Ascending aorta (tissue), 2 donors: ENCODE data around the gene KRT73. TPM values are rescaled to one million over a fixed set of nuclear protein-coding genes. Genes with fewer than 3 reads are reported as not detected.
"Not testable (repeated sequence)": the region's sequence is repeated elsewhere in the genome, so short reads cannot be mapped to it uniquely, and the experiment has no call there.

ENCODE experiments used
- DNase-seq, 2 donors: peaks; one replicate each; pipeline ENCODE4 v3.0.0-alpha.2; 2019; ENCODE audit warnings: low spot score in 2 of 2
- H3K27ac ChIP-seq, 2 donors: fragments of 200-600 bp; sonication (generic); one replicate each; pipeline ENCODE4 v1.5.1; 2016 to 2017; ENCODE audit warnings: mild to moderate bottlenecking in 1 of 2
- H3K27me3 ChIP-seq: fragments of 200-600 bp; sonication (generic); one replicate; pipeline ENCODE4 v1.5.1; 2017
- H3K36me3 ChIP-seq, 2 donors: fragments of 200-600 bp; sonication (generic); one replicate each; pipeline ENCODE4 v1.5.1; 2016
- H3K4me1 ChIP-seq, 2 donors: fragments of 200-600 bp; sonication (generic); one replicate each; pipeline ENCODE4 v1.5.1; 2016 to 2017; ENCODE audit warnings: mild to moderate bottlenecking in 1 of 2
- H3K4me3 ChIP-seq, 2 donors: fragments of 200-600 bp; sonication (generic); one replicate each; pipeline ENCODE4 v1.5.1; 2016 to 2017; ENCODE audit warnings: mild to moderate bottlenecking in 1 of 2
- H3K9me3 ChIP-seq, 2 donors: fragments of 200-600 bp; sonication (generic); one replicate each; pipeline ENCODE4 v1.5.1; 2016
- intact Hi-C: fragments of 100-400 bp; cut with DNase I; formaldehyde crosslinking; loops from one replicate; pipeline ENCODE4 v1.15.1; 2023
- total RNA-seq: library from RNA; depleted of rRNA; stranded (reverse); fragments of >200 nt; gene quantifications from one replicate; pipeline ENCODE4 v1.1.0, GENCODE V29; 2016
- TF ChIP-seq, protein P1 (sequence below), 3 experiments: fragments of 200-600 bp in 2 of 3; fragments of 450-650 bp in 1 of 3; sonication (generic) in 2 of 3; IDR thresholded peaks; one replicate each; pipeline ENCODE4 v1.5.1; 2016 to 2019; ENCODE audit warnings: antibody characterized with exemption in 3 of 3, mild to moderate bottlenecking in 1 of 3, moderate library complexity in 1 of 3

The KRT73 gene
- total RNA-seq, 1 donor from 2014 or later, result not detected

- intact Hi-C loops, result no loop called here
- Histone ChIP-seq H3K36me3 (no peaks in the 10 kb centered on the region), H3K4me3 (no peak overlapping the region), H3K4me1 (no peaks in the 10 kb centered on the region), H3K27me3 (peaks cover 6% of the 10 kb centered on the region), H3K27ac (no peak overlapping the region), H3K9me3 (no peaks in the 10 kb centered on the region)
- DNase-seq, result no peak
- TF ChIP-seq, protein P1, sequence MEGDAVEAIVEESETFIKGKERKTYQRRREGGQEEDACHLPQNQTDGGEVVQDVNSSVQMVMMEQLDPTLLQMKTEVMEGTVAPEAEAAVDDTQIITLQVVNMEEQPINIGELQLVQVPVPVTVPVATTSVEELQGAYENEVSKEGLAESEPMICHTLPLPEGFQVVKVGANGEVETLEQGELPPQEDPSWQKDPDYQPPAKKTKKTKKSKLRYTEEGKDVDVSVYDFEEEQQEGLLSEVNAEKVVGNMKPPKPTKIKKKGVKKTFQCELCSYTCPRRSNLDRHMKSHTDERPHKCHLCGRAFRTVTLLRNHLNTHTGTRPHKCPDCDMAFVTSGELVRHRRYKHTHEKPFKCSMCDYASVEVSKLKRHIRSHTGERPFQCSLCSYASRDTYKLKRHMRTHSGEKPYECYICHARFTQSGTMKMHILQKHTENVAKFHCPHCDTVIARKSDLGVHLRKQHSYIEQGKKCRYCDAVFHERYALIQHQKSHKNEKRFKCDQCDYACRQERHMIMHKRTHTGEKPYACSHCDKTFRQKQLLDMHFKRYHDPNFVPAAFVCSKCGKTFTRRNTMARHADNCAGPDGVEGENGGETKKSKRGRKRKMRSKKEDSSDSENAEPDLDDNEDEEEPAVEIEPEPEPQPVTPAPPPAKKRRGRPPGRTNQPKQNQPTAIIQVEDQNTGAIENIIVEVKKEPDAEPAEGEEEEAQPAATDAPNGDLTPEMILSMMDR (IDR thresholded peaks at IDR 0.05), result no peak
Observed at GRCh38 chr12:52600475-52600874, 17.9 kb downstream of the KRT73 start.

DNA sequence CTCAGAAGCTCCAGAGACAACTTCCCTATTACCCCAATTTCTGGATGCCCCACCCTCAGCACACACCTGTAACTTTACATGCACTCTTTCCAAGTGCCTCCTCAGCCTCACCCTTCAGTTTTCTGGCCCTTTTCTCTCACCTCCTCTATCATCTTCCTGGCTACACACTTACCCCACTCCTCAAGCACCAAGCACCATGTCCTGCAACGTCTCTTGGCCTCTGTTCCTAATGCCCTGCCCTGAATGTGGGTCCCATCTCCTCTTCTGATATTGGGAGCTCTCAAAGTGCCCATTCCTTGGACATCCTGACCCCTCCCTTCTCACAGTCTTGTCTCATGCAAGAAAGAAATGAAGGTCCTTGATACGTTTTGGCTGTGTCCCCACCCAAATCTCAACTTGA is 18.3 kb downstream of the KRT73 start:
- H3K9me3 ChIP-seq, result no peaks in the 10 kb centered on the region
- intact Hi-C loops, result no loop called here
- H3K4me3 ChIP-seq, result no peak overlapping the region
- H3K27me3 ChIP-seq, result peaks cover 6% of the 10 kb centered on the region
- H3K36me3 ChIP-seq, result no peaks in the 10 kb centered on the region
- no peaks in the 10 kb centered on the region for H3K4me1 ChIP-seq
- TF ChIP-seq, protein P1 (IDR thresholded peaks at IDR 0.05), result no peak
- H3K27ac ChIP-seq, result no peak overlapping the region
- DNase-seq, result no peak

- Histone ChIP-seq H3K4me3 (no peak overlapping the region), H3K27ac (no peak overlapping the region), H3K9me3 (no peaks in the 10 kb centered on the region), H3K36me3 (no peaks in the 10 kb centered on the region), H3K27me3 (peaks cover 6% of the 10 kb centered on the region), H3K4me1 (no peaks in the 10 kb centered on the region)
- intact Hi-C loops, result no loop called here
- DNase-seq, result no peak
- TF ChIP-seq, protein P1 (IDR thresholded peaks at IDR 0.05), result no peak
Observed at GRCh38 chr12:52598966-52599365, 19.4 kb downstream of the KRT73 start.

- H3K27me3 ChIP-seq, intact Hi-C loops, H3K4me1 ChIP-seq, H3K4me3 ChIP-seq, H3K27ac ChIP-seq, H3K9me3 ChIP-seq, H3K36me3 ChIP-seq, DNase-seq: not testable (repeated sequence)
Observed at GRCh38 chr12:52594237-52594636, 24.1 kb downstream of the KRT73 start.

DNA sequence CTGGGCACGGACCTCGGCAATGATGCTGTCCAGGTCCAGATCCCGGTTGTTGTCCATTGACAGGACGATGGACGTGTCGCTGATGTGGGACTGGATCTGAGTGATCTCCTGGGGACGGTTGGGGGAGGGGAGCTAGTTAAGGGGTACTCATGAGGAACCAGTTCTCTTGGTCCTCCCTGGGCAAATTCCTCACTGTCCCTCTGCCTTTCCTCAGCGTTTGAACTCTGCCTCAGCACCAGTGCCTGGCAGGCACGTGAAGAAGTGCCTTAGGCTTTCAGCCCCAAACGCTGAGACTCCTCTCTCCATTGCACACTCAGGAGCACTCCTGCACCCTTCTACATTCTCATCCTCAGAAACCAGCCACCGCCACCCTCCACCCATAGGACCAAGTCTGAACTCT is 26.8 kb downstream of the KRT73 start:
- intact Hi-C loops, result no loop called here

DNA sequence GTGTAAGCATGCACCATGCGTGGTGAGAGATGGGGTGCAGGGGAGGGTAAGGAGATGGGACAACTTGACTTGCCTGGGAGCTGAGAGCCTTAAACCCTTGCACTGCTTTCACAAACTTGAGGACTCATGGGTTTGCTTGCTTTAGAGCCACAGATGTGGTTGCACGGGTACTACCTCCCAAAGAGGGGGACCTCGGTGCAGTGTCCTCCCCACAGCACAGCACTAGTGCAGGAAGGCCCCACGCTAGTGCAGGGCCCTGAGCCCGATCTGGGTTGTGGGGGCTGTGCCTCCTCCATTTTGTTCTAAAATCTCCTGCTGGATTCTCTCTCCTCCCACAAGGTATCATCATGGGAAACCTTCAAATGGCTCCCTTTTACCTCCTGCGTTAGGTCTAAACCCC is 28.3 kb downstream of the KRT73 start:
- Histone ChIP-seq H3K9me3 (no peaks in the 10 kb centered on the region), H3K4me3 (no peak overlapping the region), H3K4me1 (no peaks in the 10 kb centered on the region), H3K27ac (no peak overlapping the region), H3K27me3 (no peaks in the 10 kb centered on the region), H3K36me3 (no peaks in the 10 kb centered on the region)
- DNase-seq, result no peak
- TF ChIP-seq, protein P1 (IDR thresholded peaks at IDR 0.05), result no peak
- intact Hi-C loops, result no loop called here

More for the DNA sequence above, 26.8 kb downstream of the KRT73 start:
- TF ChIP-seq, protein P1 (IDR thresholded peaks at IDR 0.05), result no peak
- H3K27me3 ChIP-seq, result no peaks in the 10 kb centered on the region
- H3K4me1 ChIP-seq, result no peaks in the 10 kb centered on the region
- no peaks in the 10 kb centered on the region for H3K36me3 ChIP-seq
- no peak overlapping the region for H3K4me3 ChIP-seq
- DNase-seq, result no peak
- no peak overlapping the region for H3K27ac ChIP-seq
- no peaks in the 10 kb centered on the region for H3K9me3 ChIP-seq
